ENCODE data around the gene KIAA1217. TPM values are rescaled to one million over a fixed set of nuclear protein-coding genes. Genes with fewer than 3 reads are reported as not detected.

The KIAA1217 gene
- total and polyA plus RNA-seq, 9 of the 15 experiments (the other 6 are each of a cell fraction or from before 2014, with no cell fraction given) = 0.04 TPM; not detected in 8

- Histone ChIP-seq H3K9me3 (replicated peaks; ENCODE audit: control insufficient read depth, insufficient read depth, low read depth, low read length) (no peaks in the 10 kb centered on the region), H3K4me1 (replicated peaks in 1 of 2; ENCODE audit: control insufficient read depth in 2 of 2, insufficient read depth in 2 of 2, low read length in 2 of 2) (no peaks in the 10 kb centered on the region), H3K4me2 (ENCODE audit: insufficient read depth, low read length) (no peak overlapping the region), H3K36me3 (ENCODE audit: control insufficient read depth, insufficient read depth, low read length) (no peaks in the 10 kb centered on the region), H3K9ac (ENCODE audit: insufficient read depth in 1 of 2, low read depth in 2 of 2, low read length in 2 of 2) (no peak overlapping the region), H2AFZ (ENCODE audit: low read depth, low read length) (no peak overlapping the region), H3K9me1 (ENCODE audit: control insufficient read depth, insufficient read depth, low read length) (no peaks in the 10 kb centered on the region), H4K20me1 (replicated peaks; ENCODE audit: control insufficient read depth, insufficient read depth, low read length) (no peaks in the 10 kb centered on the region), H3K4me3 (no peak overlapping the region), H3K27me3 (ENCODE audit: control insufficient read depth in 2 of 2, insufficient read depth in 2 of 2, low read length in 2 of 2) (no peaks in the 10 kb centered on the region), H3K79me2 (ENCODE audit: control insufficient read depth, insufficient read depth, low read length) (no peaks in the 10 kb centered on the region), H3K27ac (ENCODE audit: extremely low read depth, low read depth, low read length) (no peak overlapping the region)
- POLR2A ChIA-PET = no interaction called here
- FAIRE-seq = no peak
- intact Hi-C loops (cut with micrococcal nuclease) (no loop called here), in situ Hi-C loops (cut with MboI) (no loop called here)
- ATAC-seq = no peak
- BruUV-seq (replicated peaks) = no TSS peak
- DNase-seq (ENCODE audit: extremely low read depth in 1 of 4, low spot score in 3 of 4) = no peak
- no peak for TF ChIP-seq MXD1 (CRISPR knock-in tag; IDR thresholded peaks at IDR 0.05; ENCODE audit: borderline replicate concordance, poor library complexity, severe bottlenecking)
- TF ChIP-seq POU5F1 (IDR thresholded peaks at IDR 0.05; ENCODE audit: borderline replicate concordance, low read depth, low read length, partially characterized antibody) = no peak
- TF ChIP-seq ARID3A (IDR thresholded peaks at IDR 0.05; ENCODE audit: borderline replicate concordance, low read depth, low read length) = no peak
- no peak for TF ChIP-seq ZBTB11 (CRISPR knock-in tag; IDR thresholded peaks at IDR 0.05)
- no peak for TF ChIP-seq THAP7 (CRISPR knock-in tag; IDR thresholded peaks at IDR 0.05)
- no peak for TF ChIP-seq LCOR (CRISPR knock-in tag; IDR thresholded peaks at IDR 0.05)
- no peak for TF ChIP-seq POLR2AphosphoS2 (IDR thresholded peaks at IDR 0.05; ENCODE audit: low read length)
- TF ChIP-seq E2F6 (IDR thresholded peaks at IDR 0.05; ENCODE audit: borderline replicate concordance in 1 of 2, extremely low read depth in 1 of 2, insufficient read depth in 1 of 2, insufficient read length in 1 of 2, low read depth in 1 of 2, low read length in 1 of 2, poor library complexity in 1 of 2, severe bottlenecking in 1 of 2) = no peak
- TF ChIP-seq FOXM1 (IDR thresholded peaks at IDR 0.05; ENCODE audit: low read depth) = no peak
- TF ChIP-seq FOXM1 (CRISPR knock-in tag; IDR thresholded peaks at IDR 0.05; ENCODE audit: low read depth) = no peak
- CTCF ChIA-PET (ENCODE audit: low intra/inter-chr PET ratio) = no interaction called here
- WGBS (ENCODE audit: insufficient coverage, low coverage, missing lambda C conversion rate) = 2% methylated on average over 6 of the region's 6 CpGs
Measured at GRCh38 chr10:24414597-24414996, 205.7 kb downstream of the KIAA1217 start.
